Measurements from ENCODE around the gene SUMO3. TPM values are rescaled to one million over a fixed set of nuclear protein-coding genes. Genes with fewer than 3 reads are reported as not detected.

The SUMO3 gene
- total and polyA plus RNA-seq, 2 of the 13 experiments (the other 11 are each of a cell fraction or from before 2014, with no cell fraction given) = 51.4 to 92.4 TPM

- TF ChIP-seq ZNF558 (CRISPR knock-in tag; IDR thresholded peaks at IDR 0.05; ENCODE audit: borderline replicate concordance) = 0 out of 2 replicates have a peak, but pooled peaks have one; percentile 44
- no peak for TF ChIP-seq ZNF652 (CRISPR knock-in tag; IDR thresholded peaks at IDR 0.05; ENCODE audit: borderline replicate concordance, low read depth)
- no peak for TF ChIP-seq HIC2 (CRISPR knock-in tag; IDR thresholded peaks at IDR 0.05; ENCODE audit: low read depth)
- TF ChIP-seq TFDP1 (CRISPR knock-in tag; IDR thresholded peaks at IDR 0.05; ENCODE audit: borderline replicate concordance) = no peak
- TF ChIP-seq SAFB2 (CRISPR knock-in tag; IDR thresholded peaks at IDR 0.05; ENCODE audit: borderline replicate concordance, low read depth) = no peak
- no peak for TF ChIP-seq HMG20A (CRISPR knock-in tag; IDR thresholded peaks at IDR 0.05; ENCODE audit: borderline replicate concordance)
- no peak for TF ChIP-seq ZBTB20 (CRISPR knock-in tag; IDR thresholded peaks at IDR 0.05; ENCODE audit: borderline replicate concordance, low read depth)
- TF ChIP-seq SETDB1 (CRISPR knock-in tag; IDR thresholded peaks at IDR 0.05; ENCODE audit: borderline replicate concordance) = no peak
- no peak for TF ChIP-seq NR2F2 (IDR thresholded peaks at IDR 0.05; ENCODE audit: borderline replicate concordance, low read depth)
- TF ChIP-seq GTF3A (CRISPR knock-in tag; conservative IDR thresholded peaks at IDR 0.05) = no peak
- peak; percentile 76 for TF ChIP-seq ZNF18 (CRISPR knock-in tag; IDR thresholded peaks at IDR 0.05; ENCODE audit: insufficient replicate concordance)
- TF ChIP-seq ZNF562 (CRISPR knock-in tag; IDR thresholded peaks at IDR 0.05; ENCODE audit: borderline replicate concordance) = no peak
- TF ChIP-seq RXRA (CRISPR knock-in tag; IDR thresholded peaks at IDR 0.05) = peak; percentile 28; the same call in 1 of the 2 replicates
- TF ChIP-seq ADNP (CRISPR knock-in tag; IDR thresholded peaks at IDR 0.05) = no peak
- no peak for TF ChIP-seq FUBP1 (CRISPR knock-in tag; IDR thresholded peaks at IDR 0.05; ENCODE audit: borderline replicate concordance)
- no peak for TF ChIP-seq TEAD2 (CRISPR knock-in tag; IDR thresholded peaks at IDR 0.05)
- TF ChIP-seq SP1 (IDR thresholded peaks at IDR 0.05) = no peak
- TF ChIP-seq SP1 (CRISPR knock-in tag; IDR thresholded peaks at IDR 0.05) = no peak
- TF ChIP-seq MXD1 (CRISPR knock-in tag; IDR thresholded peaks at IDR 0.05) = no peak
- no peak for TF ChIP-seq MTF1 (CRISPR knock-in tag; IDR thresholded peaks at IDR 0.05)
- peak; percentile 9; the same call in 1 of the 2 replicates for TF ChIP-seq GABPB1 (CRISPR knock-in tag; IDR thresholded peaks at IDR 0.05)
- no peak for TF ChIP-seq MYNN (CRISPR knock-in tag; IDR thresholded peaks at IDR 0.05; ENCODE audit: low read depth)
- TF ChIP-seq SMC3 (IDR thresholded peaks at IDR 0.05; ENCODE audit: low read length) = no peak
- TF ChIP-seq ZNF180 (CRISPR knock-in tag; IDR thresholded peaks at IDR 0.05; ENCODE audit: borderline replicate concordance, low read depth) = no peak
These were observed 29.6 kb upstream of the SUMO3 start (continued) for GRCh38 chr21:44847261-44848056.
